ENCODE data around the gene PTPRD. TPM values are rescaled to one million over a fixed set of nuclear protein-coding genes. Genes with fewer than 3 reads are reported as not detected.

The PTPRD gene
- total RNA-seq, 1 donor from 2014 or later, result 5.7 TPM

- peaks cover 24% of the 10 kb centered on the region for H3K27me3 Mint-ChIP-seq (ENCODE audit: low read depth)
- H3K4me1 Mint-ChIP-seq (ENCODE audit: low read depth), result peaks cover 4% of the 10 kb centered on the region
- TF ChIP-seq, protein P1, sequence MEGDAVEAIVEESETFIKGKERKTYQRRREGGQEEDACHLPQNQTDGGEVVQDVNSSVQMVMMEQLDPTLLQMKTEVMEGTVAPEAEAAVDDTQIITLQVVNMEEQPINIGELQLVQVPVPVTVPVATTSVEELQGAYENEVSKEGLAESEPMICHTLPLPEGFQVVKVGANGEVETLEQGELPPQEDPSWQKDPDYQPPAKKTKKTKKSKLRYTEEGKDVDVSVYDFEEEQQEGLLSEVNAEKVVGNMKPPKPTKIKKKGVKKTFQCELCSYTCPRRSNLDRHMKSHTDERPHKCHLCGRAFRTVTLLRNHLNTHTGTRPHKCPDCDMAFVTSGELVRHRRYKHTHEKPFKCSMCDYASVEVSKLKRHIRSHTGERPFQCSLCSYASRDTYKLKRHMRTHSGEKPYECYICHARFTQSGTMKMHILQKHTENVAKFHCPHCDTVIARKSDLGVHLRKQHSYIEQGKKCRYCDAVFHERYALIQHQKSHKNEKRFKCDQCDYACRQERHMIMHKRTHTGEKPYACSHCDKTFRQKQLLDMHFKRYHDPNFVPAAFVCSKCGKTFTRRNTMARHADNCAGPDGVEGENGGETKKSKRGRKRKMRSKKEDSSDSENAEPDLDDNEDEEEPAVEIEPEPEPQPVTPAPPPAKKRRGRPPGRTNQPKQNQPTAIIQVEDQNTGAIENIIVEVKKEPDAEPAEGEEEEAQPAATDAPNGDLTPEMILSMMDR (IDR thresholded peaks at IDR 0.05), result peak; percentile 88
- no peaks in the 10 kb centered on the region for H3K36me3 Mint-ChIP-seq (ENCODE audit: low read depth)
- H3K27ac Mint-ChIP-seq (ENCODE audit: unreplicated experiment), result no peak overlapping the region
- no peaks in the 10 kb centered on the region for H3K9me3 Mint-ChIP-seq (ENCODE audit: low read depth)
- H3K4me3 Mint-ChIP-seq (ENCODE audit: unreplicated experiment), result no peak overlapping the region
- DNase-seq (ENCODE audit: low spot score), result no peak
These were observed 1717.0 kb downstream of the PTPRD start for GRCh38 chr9:8895861-8896224.

DNA sequence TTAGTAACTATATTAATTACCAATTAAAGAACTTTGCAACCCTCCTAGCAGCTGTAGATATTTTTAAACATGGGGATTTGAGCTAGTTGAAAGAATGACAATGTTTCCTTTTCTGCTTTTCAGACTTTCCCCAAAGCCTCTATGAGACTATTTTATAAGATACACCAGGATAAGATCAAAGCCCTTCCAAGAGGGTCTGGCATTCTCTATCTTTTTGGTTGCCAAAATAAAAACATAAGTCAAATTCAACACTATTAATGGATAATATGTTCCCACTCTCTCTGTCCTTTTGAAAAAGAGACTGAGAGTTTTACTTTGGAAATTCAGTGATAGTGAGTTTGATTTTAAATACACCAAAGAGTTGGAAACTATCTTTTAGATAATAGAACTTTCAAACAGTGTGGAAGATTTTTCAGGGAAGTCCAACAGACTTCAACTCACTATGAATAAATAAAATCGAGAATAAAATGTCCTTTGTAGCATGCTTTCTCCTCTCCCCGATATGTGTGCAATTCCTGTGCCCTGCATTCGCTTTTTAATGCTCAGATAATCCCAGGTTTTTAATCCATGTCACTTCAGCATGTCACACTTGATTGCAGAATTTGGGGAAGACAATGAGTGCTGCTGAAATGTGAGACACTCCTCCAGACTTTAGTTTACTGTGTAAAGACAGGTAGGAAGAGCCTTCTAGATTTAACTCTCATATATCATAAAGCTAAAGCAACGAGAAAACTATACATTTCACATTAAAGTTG, 1717.5 kb downstream of the PTPRD start:
- H3K4me3 Mint-ChIP-seq (ENCODE audit: unreplicated experiment), result no peak overlapping the region
- H3K27me3 Mint-ChIP-seq (ENCODE audit: low read depth), result peaks cover 24% of the 10 kb centered on the region
- no peaks in the 10 kb centered on the region for H3K36me3 Mint-ChIP-seq (ENCODE audit: low read depth)
- H3K27ac Mint-ChIP-seq (ENCODE audit: unreplicated experiment), result no peak overlapping the region
- no peak for DNase-seq (ENCODE audit: low spot score)
- TF ChIP-seq, protein P1 (IDR thresholded peaks at IDR 0.05), result no peak
- no peaks in the 10 kb centered on the region for H3K9me3 Mint-ChIP-seq (ENCODE audit: low read depth)
- H3K4me1 Mint-ChIP-seq (ENCODE audit: low read depth), result peaks cover 4% of the 10 kb centered on the region

GRCh38 chr9:8890695-8891094, 1722.1 kb downstream of the PTPRD start:
- no peak for DNase-seq (ENCODE audit: low spot score)
- Mint-ChIP-seq H3K4me1 (ENCODE audit: low read depth) (peaks cover 2% of the 10 kb centered on the region), H3K27ac (ENCODE audit: unreplicated experiment) (no peak overlapping the region), H3K27me3 (ENCODE audit: low read depth) (peaks cover 18% of the 10 kb centered on the region), H3K4me3 (ENCODE audit: unreplicated experiment) (no peak overlapping the region), H3K36me3 (ENCODE audit: low read depth) (no peaks in the 10 kb centered on the region), H3K9me3 (ENCODE audit: low read depth) (no peaks in the 10 kb centered on the region)
- TF ChIP-seq, protein P1 (IDR thresholded peaks at IDR 0.05), result no peak

DNA sequence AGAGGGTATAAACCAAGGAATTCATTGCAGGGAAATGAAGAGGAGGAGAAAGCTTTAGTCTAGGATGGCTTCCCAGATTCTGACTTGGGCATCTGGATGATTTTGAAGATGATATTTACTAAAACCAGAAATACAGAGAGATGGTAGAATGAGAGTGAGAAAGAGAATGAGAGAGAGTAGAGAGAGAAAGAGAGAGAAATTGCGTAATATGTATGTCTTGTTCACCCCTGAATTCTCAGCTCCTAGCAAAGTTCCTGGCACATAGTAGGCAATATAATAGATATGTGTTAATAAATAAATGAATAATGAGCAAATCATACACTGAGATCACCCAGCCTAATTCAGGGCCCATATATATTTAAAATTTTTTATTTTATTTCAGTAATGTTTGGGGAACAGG, 1723.7 kb downstream of the PTPRD start:
- no peak overlapping the region for H3K27ac Mint-ChIP-seq (ENCODE audit: unreplicated experiment)
- no peaks in the 10 kb centered on the region for H3K9me3 Mint-ChIP-seq (ENCODE audit: low read depth)

GRCh38 chr9:8888591-8888990, 1724.2 kb downstream of the PTPRD start:
- Mint-ChIP-seq H3K36me3 (ENCODE audit: low read depth) (no peaks in the 10 kb centered on the region), H3K27ac (ENCODE audit: unreplicated experiment) (no peak overlapping the region), H3K27me3 (ENCODE audit: low read depth) (peaks cover 8% of the 10 kb centered on the region), H3K4me1 (ENCODE audit: low read depth) (no peaks in the 10 kb centered on the region), H3K9me3 (ENCODE audit: low read depth) (no peaks in the 10 kb centered on the region), H3K4me3 (ENCODE audit: unreplicated experiment) (no peak overlapping the region)
- TF ChIP-seq, protein P1 (IDR thresholded peaks at IDR 0.05), result no peak
- DNase-seq (ENCODE audit: low spot score), result no peak

More for the DNA sequence above, 1723.7 kb downstream of the PTPRD start:
- H3K4me3 Mint-ChIP-seq (ENCODE audit: unreplicated experiment), result no peak overlapping the region
- H3K27me3 Mint-ChIP-seq (ENCODE audit: low read depth), result peaks cover 8% of the 10 kb centered on the region
- H3K36me3 Mint-ChIP-seq (ENCODE audit: low read depth), result no peaks in the 10 kb centered on the region
- DNase-seq (ENCODE audit: low spot score), result no peak
- H3K4me1 Mint-ChIP-seq (ENCODE audit: low read depth), result no peaks in the 10 kb centered on the region
- TF ChIP-seq, protein P1 (IDR thresholded peaks at IDR 0.05), result no peak

Data from chondrocyte (in vitro differentiated cells).